Fibroblast of skin of abdomen (primary cell): ENCODE measurements around the gene C20orf202. TPM values are rescaled to one million over a fixed set of nuclear protein-coding genes. Genes with fewer than 3 reads are reported as not detected.
A peak's percentile ranks its signal among the peaks of the same experiment; 100 is the strongest.

Source experiments
- DNase-seq: peaks from one replicate; pipeline ENCODE4 v3.0.0-alpha.2; 2013
- polyA plus RNA-seq, 2 experiments: library from polyadenylated mRNA; unstranded; fragments of 120-200 nt; gene quantifications; one replicate each; pipeline ENCODE4 v1.2.1, GENCODE V29; 2013; ENCODE audit not compliant: insufficient read length in 2 of 2

C20orf202 gene
- not detected for polyA plus RNA-seq (2013, experiment 1 of 2; ENCODE audit: insufficient read length)
- polyA plus RNA-seq (2013, experiment 2 of 2; ENCODE audit: insufficient read length): not detected

GRCh38 chr20:1202762-1203504, at the start of gene C20orf202:
TSS of gene C20orf202 (plus strand) at chr20:1203454. CDS start at chr20:1203586, 132 bp downstream.
- no peak for DNase-seq

GRCh38 chr20:1154226-1154625, 49.0 kb upstream of the C20orf202 start:
- DNase-seq: no peak

GRCh38 chr20:1154691-1155090, 48.6 kb upstream of the C20orf202 start:
- no peak for DNase-seq

- no peak for DNase-seq
These were observed 47.9 kb upstream of the C20orf202 start for GRCh38 chr20:1155342-1155741.

- DNase-seq: no peak
These were observed 42.8 kb upstream of the C20orf202 start for GRCh38 chr20:1160496-1160895.

GRCh38 chr20:1160991-1161390, 42.3 kb upstream of the C20orf202 start:
- no peak for DNase-seq

GRCh38 chr20:1163105-1163504, 40.1 kb upstream of the C20orf202 start:
- DNase-seq: no peak

- no peak for DNase-seq
These were observed 39.6 kb upstream of the C20orf202 start for GRCh38 chr20:1163653-1164052.

GRCh38 chr20:1164871-1165270, 38.4 kb upstream of the C20orf202 start:
- no peak for DNase-seq

GRCh38 chr20:1165521-1165920, 37.7 kb upstream of the C20orf202 start:
- DNase-seq: no peak

- DNase-seq: no peak
These were observed 37.3 kb upstream of the C20orf202 start for GRCh38 chr20:1165941-1166340.

GRCh38 chr20:1166948-1167720, 36.1 kb upstream of the C20orf202 start:
- no peak for DNase-seq

- no peak for DNase-seq
These were observed 34.0 kb upstream of the C20orf202 start for GRCh38 chr20:1169224-1169623.

GRCh38 chr20:1171461-1172093, 31.7 kb upstream of the C20orf202 start:
- DNase-seq: peak; percentile 33

GRCh38 chr20:1173698-1174097, 29.6 kb upstream of the C20orf202 start:
- DNase-seq: no peak

- no peak for DNase-seq
These were observed 28.5 kb upstream of the C20orf202 start for GRCh38 chr20:1174787-1175186.

GRCh38 chr20:1177680-1178079, 25.6 kb upstream of the C20orf202 start:
- no peak for DNase-seq

- no peak for DNase-seq
These were observed 25.2 kb upstream of the C20orf202 start for GRCh38 chr20:1178103-1178502.

- DNase-seq: no peak
These were observed 24.6 kb upstream of the C20orf202 start for GRCh38 chr20:1178623-1179022.

- DNase-seq: no peak
These were observed 22.3 kb upstream of the C20orf202 start for GRCh38 chr20:1180949-1181348.

- no peak for DNase-seq
These were observed 21.1 kb upstream of the C20orf202 start for GRCh38 chr20:1182106-1182505.

GRCh38 chr20:1183153-1183552, 20.1 kb upstream of the C20orf202 start:
- no peak for DNase-seq

- DNase-seq: no peak
These were observed 19.0 kb upstream of the C20orf202 start for GRCh38 chr20:1184260-1184637.
